ENCODE measurements around the gene MYO1E. TPM values are rescaled to one million over a fixed set of nuclear protein-coding genes. Genes with fewer than 3 reads are reported as not detected.

The MYO1E gene
- total RNA-seq, 2 donors from 2014 or later = 47.8 to 65.6 TPM

GRCh38 chr15:59289574-59289973 is 83.1 kb downstream of the MYO1E start:
- no peak overlapping the region for H3K27ac Mint-ChIP-seq
- H3K9me3 Mint-ChIP-seq = peaks cover 1% of the 10 kb centered on the region
- Histone ChIP-seq H3K27ac (ENCODE audit: low read depth, low read length) (no peak overlapping the region), H3K4me1 (ENCODE audit: control insufficient read depth, insufficient read depth, low read length) (no peaks in the 10 kb centered on the region), H3K27me3 (ENCODE audit: control insufficient read depth, insufficient read depth, low read length, poor library complexity, severe bottlenecking) (no peaks in the 10 kb centered on the region), H3K9ac (ENCODE audit: extremely low read depth, low read length, poor library complexity, severe bottlenecking) (no peak overlapping the region), H3K4me3 (ENCODE audit: low read length) (no peak overlapping the region), H3K9me3 (ENCODE audit: control insufficient read depth, low read length) (no peaks in the 10 kb centered on the region), H3K36me3 (ENCODE audit: control insufficient read depth, insufficient read depth, low read length) (no peaks in the 10 kb centered on the region)
- no peak for TF ChIP-seq CTCF (conservative IDR thresholded peaks at IDR 0.05)
- H3K4me1 Mint-ChIP-seq = peaks cover 12% of the 10 kb centered on the region
- no peaks in the 10 kb centered on the region for H3K27me3 Mint-ChIP-seq (ENCODE audit: insufficient read depth)
- H3K36me3 Mint-ChIP-seq (ENCODE audit: low read depth) = no peaks in the 10 kb centered on the region
- no peak for DNase-seq
- no peak overlapping the region for H3K4me3 Mint-ChIP-seq

- Mint-ChIP-seq H3K36me3 (ENCODE audit: low read depth) (no peaks in the 10 kb centered on the region), H3K4me3 (no peak overlapping the region), H3K27me3 (ENCODE audit: insufficient read depth) (no peaks in the 10 kb centered on the region), H3K4me1 (no peaks in the 10 kb centered on the region), H3K27ac (no peak overlapping the region), H3K9me3 (peaks cover 2% of the 10 kb centered on the region)
- H3K36me3 ChIP-seq (ENCODE audit: control insufficient read depth, insufficient read depth, low read length) = no peaks in the 10 kb centered on the region
- H3K27ac ChIP-seq (ENCODE audit: low read depth, low read length) = no peak overlapping the region
- no peak overlapping the region for H3K9ac ChIP-seq (ENCODE audit: extremely low read depth, low read length, poor library complexity, severe bottlenecking)
- H3K4me1 ChIP-seq (ENCODE audit: control insufficient read depth, insufficient read depth, low read length) = no peaks in the 10 kb centered on the region
- H3K27me3 ChIP-seq (ENCODE audit: control insufficient read depth, insufficient read depth, low read length, poor library complexity, severe bottlenecking) = no peaks in the 10 kb centered on the region
- no peaks in the 10 kb centered on the region for H3K9me3 ChIP-seq (ENCODE audit: control insufficient read depth, low read length)
- no peak for DNase-seq
- 77 to 83% methylated on average over 3 to 7 of the region's 7 CpGs for WGBS, 2 experiments (ENCODE audit: insufficient coverage in 1 of 2, insufficient read length in 1 of 2)
- TF ChIP-seq CTCF (conservative IDR thresholded peaks at IDR 0.05) = no peak
- no peak overlapping the region for H3K4me3 ChIP-seq (ENCODE audit: low read length)
Observed at GRCh38 chr15:59283717-59284391, 88.8 kb downstream of the MYO1E start.

GRCh38 chr15:59282515-59283337 is 89.9 kb downstream of the MYO1E start:
- no peaks in the 10 kb centered on the region for H3K27me3 ChIP-seq (ENCODE audit: control insufficient read depth, insufficient read depth, low read length, poor library complexity, severe bottlenecking)
- H3K4me3 ChIP-seq (ENCODE audit: low read length) = no peak overlapping the region
- no peaks in the 10 kb centered on the region for H3K36me3 ChIP-seq (ENCODE audit: control insufficient read depth, insufficient read depth, low read length)
- H3K4me1 Mint-ChIP-seq = peaks cover 10% of the 10 kb centered on the region
- H3K9me3 Mint-ChIP-seq = peaks cover 2% of the 10 kb centered on the region
- H3K36me3 Mint-ChIP-seq (ENCODE audit: low read depth) = no peaks in the 10 kb centered on the region
- no peak for TF ChIP-seq CTCF (conservative IDR thresholded peaks at IDR 0.05)
- H3K27ac Mint-ChIP-seq = no peak overlapping the region
- H3K9me3 ChIP-seq (ENCODE audit: control insufficient read depth, low read length) = no peaks in the 10 kb centered on the region
- no peak overlapping the region for H3K27ac ChIP-seq (ENCODE audit: low read depth, low read length)
- H3K27me3 Mint-ChIP-seq (ENCODE audit: insufficient read depth) = no peaks in the 10 kb centered on the region
- DNase-seq = no peak
- H3K4me3 Mint-ChIP-seq = no peak overlapping the region
- 94 to 95% methylated on average over 7 to 13 of the region's 14 CpGs for WGBS, 2 experiments (ENCODE audit: insufficient coverage in 1 of 2, insufficient read length in 1 of 2)
- no peaks in the 10 kb centered on the region for H3K4me1 ChIP-seq (ENCODE audit: control insufficient read depth, insufficient read depth, low read length)
- H3K9ac ChIP-seq (ENCODE audit: extremely low read depth, low read length, poor library complexity, severe bottlenecking) = no peak overlapping the region
